GM23248 (cell line): ENCODE data around the gene TBC1D12.

Source experiments
- EZH2 ChIP-seq: fragments of 200-600 bp; sonication (generic); IDR thresholded peaks from 2 replicates; pipeline ENCODE4 v1.6.1; 2018; ENCODE audit warnings: antibody characterized with exemption, mild to moderate bottlenecking; ENCODE audit not compliant: insufficient read depth, poor library complexity, severe bottlenecking
- EZH2phosphoT487 ChIP-seq: fragments of 200-600 bp; sonication (generic); IDR thresholded peaks from 2 replicates; pipeline ENCODE4 v1.6.1; 2018; ENCODE audit warnings: antibody characterized with exemption, moderate library complexity, mild to moderate bottlenecking, low read depth; ENCODE audit not compliant: insufficient read depth

- TF ChIP-seq EZH2phosphoT487 (no peak), EZH2 (no peak)
Observed at GRCh38 chr10:94428766-94429707, 26.7 kb downstream of the TBC1D12 start.
